ENCODE measurements around the gene TSPEAR.

TSPEAR gene

GRCh38 chr21:44711327-44712202, at the start of gene TSPEAR:
TSS of gene TSPEAR (minus strand) at chr21:44711572. CDS start at chr21:44711514, 58 bp downstream.
- TF ChIP-seq CTCF (IDR thresholded peaks at IDR 0.05): no peak

GRCh38 chr21:44760376-44760775, 49.0 kb upstream of the TSPEAR start:
- no peak for TF ChIP-seq CTCF (IDR thresholded peaks at IDR 0.05)

GRCh38 chr21:44759628-44760285, 48.4 kb upstream of the TSPEAR start:
- no peak for TF ChIP-seq CTCF (IDR thresholded peaks at IDR 0.05)

GRCh38 chr21:44758781-44759627, 47.6 kb upstream of the TSPEAR start:
- TF ChIP-seq CTCF (IDR thresholded peaks at IDR 0.05): no peak

GRCh38 chr21:44758141-44758561, 46.8 kb upstream of the TSPEAR start:
- no peak for TF ChIP-seq CTCF (IDR thresholded peaks at IDR 0.05)

- no peak for TF ChIP-seq CTCF (IDR thresholded peaks at IDR 0.05)
These were observed 46.4 kb upstream of the TSPEAR start for GRCh38 chr21:44757731-44758130.

Measured in LNCAP (cell line).